Measurements from ENCODE around the gene KIF14.

KIF14 gene

GRCh38 chr1:200524092-200524491, 96.5 kb downstream of the KIF14 start:
- TF ChIP-seq, protein P1, sequence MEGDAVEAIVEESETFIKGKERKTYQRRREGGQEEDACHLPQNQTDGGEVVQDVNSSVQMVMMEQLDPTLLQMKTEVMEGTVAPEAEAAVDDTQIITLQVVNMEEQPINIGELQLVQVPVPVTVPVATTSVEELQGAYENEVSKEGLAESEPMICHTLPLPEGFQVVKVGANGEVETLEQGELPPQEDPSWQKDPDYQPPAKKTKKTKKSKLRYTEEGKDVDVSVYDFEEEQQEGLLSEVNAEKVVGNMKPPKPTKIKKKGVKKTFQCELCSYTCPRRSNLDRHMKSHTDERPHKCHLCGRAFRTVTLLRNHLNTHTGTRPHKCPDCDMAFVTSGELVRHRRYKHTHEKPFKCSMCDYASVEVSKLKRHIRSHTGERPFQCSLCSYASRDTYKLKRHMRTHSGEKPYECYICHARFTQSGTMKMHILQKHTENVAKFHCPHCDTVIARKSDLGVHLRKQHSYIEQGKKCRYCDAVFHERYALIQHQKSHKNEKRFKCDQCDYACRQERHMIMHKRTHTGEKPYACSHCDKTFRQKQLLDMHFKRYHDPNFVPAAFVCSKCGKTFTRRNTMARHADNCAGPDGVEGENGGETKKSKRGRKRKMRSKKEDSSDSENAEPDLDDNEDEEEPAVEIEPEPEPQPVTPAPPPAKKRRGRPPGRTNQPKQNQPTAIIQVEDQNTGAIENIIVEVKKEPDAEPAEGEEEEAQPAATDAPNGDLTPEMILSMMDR (IDR thresholded peaks at IDR 0.05; ENCODE audit: low read depth, low read length, missing control alignments), result no peak
- H3K4me3 ChIP-seq (ENCODE audit: low read depth, low read length), result no peak overlapping the region
- no peak overlapping the region for H3K27ac ChIP-seq
- in situ Hi-C loops (cut with HindIII; ENCODE audit: low pct_ligation_motif_present, low sequenced_read_pairs), result no loop called here
- H3K36me3 ChIP-seq (replicated peaks), result no peaks in the 10 kb centered on the region
- no peaks in the 10 kb centered on the region for H3K27me3 ChIP-seq (replicated peaks)
- no peak for DNase-seq

DNA sequence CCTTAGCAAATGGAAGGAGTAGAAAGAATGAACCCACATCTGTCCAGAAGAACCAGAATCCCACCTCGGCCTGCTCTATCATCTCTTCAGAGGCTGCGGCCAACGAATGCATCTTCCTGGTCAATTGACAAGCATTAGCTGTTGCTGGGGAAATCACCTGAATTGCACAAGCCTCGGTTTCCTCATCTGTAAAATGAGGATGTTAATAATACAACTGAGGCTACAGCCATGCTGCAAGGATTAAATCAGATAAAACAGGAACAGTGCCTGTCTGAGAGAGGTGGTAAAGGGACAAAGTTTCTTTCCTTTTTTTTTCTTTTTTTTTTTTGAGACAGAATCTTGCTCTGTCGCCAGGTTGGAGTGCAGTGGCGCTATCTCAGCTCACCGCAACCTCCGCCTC, 99.8 kb downstream of the KIF14 start:
- H3K36me3 ChIP-seq (replicated peaks), result no peaks in the 10 kb centered on the region
- TF ChIP-seq, protein P1 (IDR thresholded peaks at IDR 0.05; ENCODE audit: low read depth, low read length, missing control alignments), result no peak
- H3K27ac ChIP-seq, result no peak overlapping the region
- no peak for DNase-seq
- H3K4me3 ChIP-seq (ENCODE audit: low read depth, low read length), result no peak overlapping the region
- in situ Hi-C loops (cut with HindIII; ENCODE audit: low pct_ligation_motif_present, low sequenced_read_pairs), result no loop called here
- no peaks in the 10 kb centered on the region for H3K27me3 ChIP-seq (replicated peaks)

GRCh38 chr1:200518524-200518923, 102.0 kb downstream of the KIF14 start:
- Histone ChIP-seq H3K36me3 (replicated peaks) (no peaks in the 10 kb centered on the region), H3K4me3 (ENCODE audit: low read depth, low read length) (no peak overlapping the region), H3K27ac (no peak overlapping the region), H3K27me3 (replicated peaks) (peaks cover 2% of the 10 kb centered on the region)
- in situ Hi-C loops (cut with HindIII; ENCODE audit: low pct_ligation_motif_present, low sequenced_read_pairs), result no loop called here
- TF ChIP-seq, protein P1 (IDR thresholded peaks at IDR 0.05; ENCODE audit: low read depth, low read length, missing control alignments), result no peak
- no peak for DNase-seq

GRCh38 chr1:200512191-200512590, 108.4 kb downstream of the KIF14 start:
- DNase-seq, result peak; percentile 69
- no peaks in the 10 kb centered on the region for H3K36me3 ChIP-seq (replicated peaks)
- no peak overlapping the region for H3K27ac ChIP-seq
- in situ Hi-C loops (cut with HindIII; ENCODE audit: low pct_ligation_motif_present, low sequenced_read_pairs), result no loop called here
- H3K27me3 ChIP-seq (replicated peaks), result peaks cover 4% of the 10 kb centered on the region
- no peak overlapping the region for H3K4me3 ChIP-seq (ENCODE audit: low read depth, low read length)
- TF ChIP-seq, protein P1 (IDR thresholded peaks at IDR 0.05; ENCODE audit: low read depth, low read length, missing control alignments), result no peak

- TF ChIP-seq, protein P1 (IDR thresholded peaks at IDR 0.05; ENCODE audit: low read depth, low read length, missing control alignments), result peak; percentile 86
- no peak overlapping the region for H3K4me3 ChIP-seq (ENCODE audit: low read depth, low read length)
- peak; percentile 67 for DNase-seq
- H3K36me3 ChIP-seq (replicated peaks), result no peaks in the 10 kb centered on the region
- peaks cover 4% of the 10 kb centered on the region for H3K27me3 ChIP-seq (replicated peaks)
- no peak overlapping the region for H3K27ac ChIP-seq
- in situ Hi-C loops (cut with HindIII; ENCODE audit: low pct_ligation_motif_present, low sequenced_read_pairs), result no loop called here
Observed at GRCh38 chr1:200510228-200510623, 110.3 kb downstream of the KIF14 start.

DNA sequence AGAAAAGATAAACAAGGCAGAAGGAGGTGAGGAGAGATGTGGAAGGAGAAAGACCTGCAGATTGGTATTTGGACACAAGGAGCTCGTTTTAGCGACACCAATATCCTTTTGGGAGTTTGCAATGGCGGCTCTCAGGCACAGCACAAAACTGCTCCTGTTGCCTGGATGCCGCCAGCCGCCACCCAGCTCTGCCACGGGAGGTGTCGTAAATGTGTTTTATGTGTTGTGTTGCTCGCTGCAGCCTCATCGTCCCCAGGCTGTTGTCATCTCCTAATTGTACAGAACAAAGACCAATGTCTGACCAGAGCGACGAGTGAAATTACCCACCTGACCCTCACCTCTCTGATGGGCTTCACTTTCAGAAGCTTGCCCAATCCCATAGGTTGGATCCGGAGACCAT, 114.1 kb downstream of the KIF14 start:
- TF ChIP-seq, protein P1 (IDR thresholded peaks at IDR 0.05; ENCODE audit: low read depth, low read length, missing control alignments), result no peak
- no peak for DNase-seq
- Histone ChIP-seq H3K27me3 (replicated peaks) (no peaks in the 10 kb centered on the region), H3K27ac (no peak overlapping the region), H3K36me3 (replicated peaks) (no peaks in the 10 kb centered on the region), H3K4me3 (ENCODE audit: low read depth, low read length) (no peak overlapping the region)
- in situ Hi-C loops (cut with HindIII; ENCODE audit: low pct_ligation_motif_present, low sequenced_read_pairs), result no loop called here
